NB4 (cell line): ENCODE data around the gene RPS25.
"Not testable (repeated sequence)": the region's sequence is repeated elsewhere in the genome, so short reads cannot be mapped to it uniquely, and the experiment has no call there.

ENCODE experiments used
- DNase-seq: peaks from one replicate; pipeline ENCODE4 v3.0.0; 2010; ENCODE audit warnings: low read depth
- H3K4me3 ChIP-seq: one replicate; pipeline ENCODE4 v1.5.1; 2011; ENCODE audit warnings: mild to moderate bottlenecking, low read depth, low read length, moderate library complexity
- CTCF ChIP-seq: IDR thresholded peaks from one replicate; pipeline ENCODE4 v1.5.1; 2012; ENCODE audit warnings: low read depth, low read length
- MAX ChIP-seq: IDR thresholded peaks from 2 replicates; pipeline ENCODE4 v1.6.1; 2011; ENCODE audit warnings: low read depth, low read length
- MYC ChIP-seq: IDR thresholded peaks from 2 replicates; pipeline ENCODE4 v1.6.1; 2011; ENCODE audit warnings: low read depth, low read length
- POLR2A ChIP-seq: IDR thresholded peaks from 2 replicates; pipeline ENCODE4 v1.6.1; 2011; ENCODE audit warnings: mild to moderate bottlenecking; ENCODE audit not compliant: insufficient read length; ENCODE audit errors: extremely low read depth

Gene RPS25

GRCh38 chr11:119018074-119018938, at the start of gene RPS25, which contains the start of gene TRAPPC4:
Gene RPS25 (minus strand): TSS chr11:119018343. CDS start chr11:119018284, 59 bp downstream.
Gene TRAPPC4 (plus strand): TSS chr11:119018766. CDS start chr11:119018796, 30 bp downstream.
- peak; percentile 99 for DNase-seq
- peak within 1 kb of the TSS; percentile 100 for H3K4me3 ChIP-seq
- TF ChIP-seq MYC: peak; percentile 82
- peak; percentile 93 for TF ChIP-seq POLR2A
- TF ChIP-seq CTCF: no peak
- TF ChIP-seq MAX: peak; percentile 73

GRCh38 chr11:119067371-119068222, 49.5 kb upstream of the RPS25 start, which contains the start of gene VPS11:
Gene VPS11 (plus strand): TSS chr11:119067818. CDS start chr11:119067824, 6 bp downstream.
- peak within 1 kb of the TSS; percentile 95 for H3K4me3 ChIP-seq
- peak; percentile 100 for TF ChIP-seq MAX
- no peak for TF ChIP-seq CTCF
- 0 out of 2 replicates have a peak, but pooled peaks have one; percentile 23 for TF ChIP-seq MYC
- TF ChIP-seq POLR2A: peak; percentile 55
- peak; percentile 99 for DNase-seq

- no peak overlapping the region for H3K4me3 ChIP-seq
- TF ChIP-seq POLR2A (no peak), CTCF (peak; percentile 68), MAX (no peak), MYC (no peak)
- DNase-seq: peak; percentile 72
These were observed 47.2 kb upstream of the RPS25 start for GRCh38 chr11:119065369-119065768.

GRCh38 chr11:119062779-119063178, 44.6 kb upstream of the RPS25 start:
- DNase-seq: no peak
- no peak overlapping the region for H3K4me3 ChIP-seq
- no peak for TF ChIP-seq MAX
- TF ChIP-seq CTCF: no peak
- TF ChIP-seq MYC: no peak
- TF ChIP-seq POLR2A: no peak

- H3K4me3 ChIP-seq: no peak overlapping the region
- TF ChIP-seq MYC: no peak
- TF ChIP-seq CTCF: no peak
- no peak for TF ChIP-seq POLR2A
- TF ChIP-seq MAX: no peak
- no peak for DNase-seq
These were observed 43.1 kb upstream of the RPS25 start for GRCh38 chr11:119061256-119061655.

GRCh38 chr11:119059128-119059527, 41.0 kb upstream of the RPS25 start:
- DNase-seq: not testable (repeated sequence)

More at GRCh38 chr11:119059128-119059527, 41.0 kb upstream of the RPS25 start:
- not testable (repeated sequence) for H3K4me3 ChIP-seq
